Prostate gland (tissue), 2 donors: Measurements from ENCODE around the gene FOXP1. TPM values are rescaled to one million over a fixed set of nuclear protein-coding genes. Genes with fewer than 3 reads are reported as not detected.
A peak's percentile ranks its signal among the peaks of the same experiment; 100 is the strongest.

Experiments
- DNase-seq: peaks from one replicate; pipeline ENCODE4 v3.0.0-alpha.2; 2019; ENCODE audit warnings: low spot score
- H3K27ac ChIP-seq, 2 donors: fragments of 200-600 bp; sonication (generic); 2 replicates each; pipeline ENCODE4 v1.5.1; 2017 to 2019
- H3K27me3 ChIP-seq: fragments of 200-600 bp; sonication (generic); replicated peaks from 2 replicates; pipeline ENCODE4 v1.5.1; 2019; ENCODE audit not compliant: insufficient read depth
- H3K36me3 ChIP-seq, 2 donors: fragments of 200-600 bp; sonication (generic); 1 replicate in 1 of 2; 2 replicates in 1 of 2; pipeline versions ENCODE4 v1.5.1 to v1.8.1; 2017 to 2019
- H3K4me1 ChIP-seq: fragments of 200-600 bp; sonication (generic); replicated peaks from 2 replicates; pipeline ENCODE4 v1.5.1; 2019
- H3K4me3 ChIP-seq, 2 donors: fragments of 200-600 bp; sonication (generic); 2 replicates each; pipeline ENCODE4 v1.5.1; 2017 to 2019
- H3K9me3 ChIP-seq: fragments of 200-600 bp; sonication (generic); 2 replicates; pipeline ENCODE4 v1.5.1; 2017
- POLR2A ChIP-seq: fragments of 450-650 bp; IDR thresholded peaks from one replicate; pipeline ENCODE4 v1.6.1; 2016; ENCODE audit warnings: antibody characterized with exemption, mild to moderate bottlenecking
- POLR2AphosphoS5 ChIP-seq: sonication (generic); formaldehyde crosslinking; IDR thresholded peaks from one replicate; pipeline ENCODE4 v1.6.1; 2017; ENCODE audit warnings: antibody characterized with exemption
- WGBS: methylation state at CpG from one replicate; pipeline ENCODE4 v1.1.5; 2018; 5-methylcytosine and 5-hydroxymethylcytosine counted together
- intact Hi-C: fragments of 100-400 bp; cut with DNase I; formaldehyde crosslinking; loops from one replicate; pipeline ENCODE4 v1.14.2; 2022
- total RNA-seq, 2 donors: library from RNA; depleted of rRNA; stranded (reverse); fragments of >200 nt; gene quantifications; one replicate each; pipeline ENCODE4 v1.1.0, GENCODE V29; 2016
- TF ChIP-seq, protein P1 (sequence below), 4 experiments: fragments of 200-600 bp in 2 of 4; fragments of 450-650 bp in 2 of 4; sonication (generic) in 2 of 4; IDR thresholded peaks; 1 replicate in 3 of 4; 2 replicates in 1 of 4; pipeline ENCODE4 v1.5.1; 2016 to 2019; ENCODE audit warnings: antibody characterized with exemption in 4 of 4, mild to moderate bottlenecking in 2 of 4, moderate library complexity in 2 of 4

FOXP1 gene
- total RNA-seq, 2 donors from 2014 or later: 133 to 156 TPM

DNA sequence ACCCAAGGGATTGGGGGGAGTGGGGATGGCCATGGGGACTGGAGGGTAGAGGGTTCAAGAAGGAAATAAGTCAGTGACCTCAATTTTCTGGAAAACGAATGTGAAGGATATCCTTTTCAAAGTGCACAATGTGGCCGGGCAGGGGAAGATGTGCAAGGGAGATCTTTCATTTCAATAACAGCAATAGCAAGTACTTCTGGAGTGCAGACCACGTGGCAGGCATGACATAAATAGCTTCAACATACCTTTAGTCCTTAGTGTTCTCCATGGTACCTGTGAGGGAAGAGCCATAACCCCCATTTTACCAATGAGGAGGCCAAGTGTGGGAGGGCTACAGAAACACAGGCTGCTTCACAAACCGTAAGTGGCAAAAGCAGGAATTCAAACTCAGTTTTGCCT, 138.7 kb downstream of the FOXP1 start:
- no peaks in the 10 kb centered on the region for H3K9me3 ChIP-seq
- 39% methylated on average over 4 of the region's 4 CpGs for WGBS
- no peak for DNase-seq
- H3K27ac ChIP-seq: peak overlapping the region; percentile 14 to 59
- no peak for TF ChIP-seq POLR2A
- TF ChIP-seq, protein P1, sequence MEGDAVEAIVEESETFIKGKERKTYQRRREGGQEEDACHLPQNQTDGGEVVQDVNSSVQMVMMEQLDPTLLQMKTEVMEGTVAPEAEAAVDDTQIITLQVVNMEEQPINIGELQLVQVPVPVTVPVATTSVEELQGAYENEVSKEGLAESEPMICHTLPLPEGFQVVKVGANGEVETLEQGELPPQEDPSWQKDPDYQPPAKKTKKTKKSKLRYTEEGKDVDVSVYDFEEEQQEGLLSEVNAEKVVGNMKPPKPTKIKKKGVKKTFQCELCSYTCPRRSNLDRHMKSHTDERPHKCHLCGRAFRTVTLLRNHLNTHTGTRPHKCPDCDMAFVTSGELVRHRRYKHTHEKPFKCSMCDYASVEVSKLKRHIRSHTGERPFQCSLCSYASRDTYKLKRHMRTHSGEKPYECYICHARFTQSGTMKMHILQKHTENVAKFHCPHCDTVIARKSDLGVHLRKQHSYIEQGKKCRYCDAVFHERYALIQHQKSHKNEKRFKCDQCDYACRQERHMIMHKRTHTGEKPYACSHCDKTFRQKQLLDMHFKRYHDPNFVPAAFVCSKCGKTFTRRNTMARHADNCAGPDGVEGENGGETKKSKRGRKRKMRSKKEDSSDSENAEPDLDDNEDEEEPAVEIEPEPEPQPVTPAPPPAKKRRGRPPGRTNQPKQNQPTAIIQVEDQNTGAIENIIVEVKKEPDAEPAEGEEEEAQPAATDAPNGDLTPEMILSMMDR (IDR thresholded peaks at IDR 0.05): no peak
- TF ChIP-seq POLR2AphosphoS5: no peak
- H3K27me3 ChIP-seq: no peaks in the 10 kb centered on the region
- H3K36me3 ChIP-seq: no peaks in the 10 kb centered on the region
- no peak overlapping the region for H3K4me3 ChIP-seq
- intact Hi-C loops: no loop called here
- H3K4me1 ChIP-seq: peaks cover 13% of the 10 kb centered on the region

DNA sequence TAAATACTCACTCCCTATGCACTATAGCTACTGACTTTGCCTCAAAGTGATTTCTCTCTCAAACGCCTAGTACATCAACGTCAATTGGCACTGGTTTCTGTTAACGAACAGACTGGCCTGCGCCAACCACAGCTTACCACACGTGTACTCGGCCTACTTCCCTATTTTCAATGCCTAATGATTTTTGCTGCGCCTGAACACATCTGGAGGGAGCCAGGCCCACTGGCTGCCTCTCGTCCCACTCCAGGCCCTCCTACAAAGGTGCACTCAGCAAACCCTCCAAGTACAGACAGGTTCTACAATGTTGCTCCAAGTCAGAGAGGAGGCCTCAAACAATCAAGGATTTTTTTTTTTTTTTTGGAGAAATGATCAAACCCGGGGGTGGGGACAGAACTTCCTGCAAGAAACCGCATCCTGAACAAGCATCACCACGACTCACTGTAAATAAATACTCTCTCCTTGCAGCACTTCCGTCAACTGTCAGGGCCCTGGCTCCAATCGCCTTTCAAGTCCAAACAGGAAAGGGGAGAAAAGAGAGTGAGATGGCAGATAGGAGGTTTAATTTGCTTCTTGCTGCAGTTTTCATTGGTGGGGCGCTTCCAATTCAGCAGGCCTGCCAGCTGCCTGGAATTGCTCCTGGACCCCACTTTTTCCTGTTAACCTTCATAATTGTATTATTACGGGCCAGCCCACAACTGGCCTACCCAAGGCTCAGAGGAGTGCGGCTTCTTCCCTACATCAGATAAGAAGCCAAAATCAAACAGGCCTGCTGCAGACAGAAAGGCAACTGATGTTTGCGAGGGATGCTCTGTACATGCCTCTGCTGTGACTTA, 139.3 kb downstream of the FOXP1 start:
- peak; percentile 87 for TF ChIP-seq POLR2AphosphoS5
- TF ChIP-seq, protein P1 (IDR thresholded peaks at IDR 0.05): no peak
- TF ChIP-seq POLR2A: no peak
- Histone ChIP-seq H3K4me1 (peaks cover 13% of the 10 kb centered on the region), H3K9me3 (no peaks in the 10 kb centered on the region), H3K27me3 (no peaks in the 10 kb centered on the region), H3K27ac (peak overlapping the region; percentile 59 to 69), H3K4me3 (no peak overlapping the region), H3K36me3 (no peaks in the 10 kb centered on the region)
- intact Hi-C loops: no loop called here
- peak; percentile 86 for DNase-seq
- 30% methylated on average over 17 of the region's 17 CpGs for WGBS

DNA sequence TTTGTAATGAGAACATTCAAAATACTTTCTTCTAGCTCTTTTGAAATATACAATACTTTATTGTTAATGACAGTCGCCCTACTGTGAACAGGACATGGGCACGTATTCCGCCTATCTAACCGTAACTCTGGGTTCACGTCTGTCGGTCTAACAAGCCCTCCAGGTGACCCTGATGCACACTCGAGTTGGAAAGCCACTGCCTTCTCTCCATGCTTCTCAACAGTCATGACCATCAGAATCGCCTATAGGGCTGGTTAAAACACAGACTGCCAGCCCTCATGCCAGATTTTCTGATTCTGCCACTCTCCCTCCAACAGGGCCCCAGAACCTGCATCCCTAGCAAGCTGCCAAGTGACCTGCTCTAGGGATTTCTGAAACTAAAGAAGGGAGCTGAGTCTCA, 140.2 kb downstream of the FOXP1 start:
- H3K4me3 ChIP-seq: no peak overlapping the region
- no peaks in the 10 kb centered on the region for H3K27me3 ChIP-seq
- WGBS: 82% methylated on average over 8 of the region's 8 CpGs
- intact Hi-C loops: no loop called here
- DNase-seq: no peak
- peak overlapping the region; percentile 59 to 69 for H3K27ac ChIP-seq
- TF ChIP-seq POLR2AphosphoS5 (no peak), POLR2A (no peak)
- TF ChIP-seq, protein P1 (IDR thresholded peaks at IDR 0.05): no peak
- H3K4me1 ChIP-seq: peaks cover 13% of the 10 kb centered on the region
- no peaks in the 10 kb centered on the region for H3K36me3 ChIP-seq
- no peaks in the 10 kb centered on the region for H3K9me3 ChIP-seq

DNA sequence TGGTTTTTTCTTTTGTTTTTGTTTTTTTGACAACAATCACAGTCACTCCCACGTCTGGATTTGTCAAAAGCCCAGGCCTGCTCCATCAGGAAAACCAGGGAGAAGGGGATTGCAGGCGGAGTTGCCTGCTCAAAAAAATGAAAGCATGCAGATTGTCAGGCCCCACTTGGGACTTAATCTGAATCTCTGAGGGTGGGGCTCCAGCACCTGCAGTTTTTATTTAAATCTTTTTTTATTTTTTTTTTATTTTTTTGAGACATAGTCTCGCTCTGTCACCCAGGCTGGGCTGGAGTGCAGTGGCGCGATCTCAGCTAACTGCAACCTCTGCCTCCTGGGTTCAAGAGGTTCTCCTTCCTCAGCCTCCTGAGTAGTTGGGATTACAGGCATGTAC, 140.9 kb downstream of the FOXP1 start:
- Histone ChIP-seq H3K27ac (peak overlapping the region; percentile 59 to 69), H3K4me1 (peaks cover 13% of the 10 kb centered on the region)

More for the DNA sequence above, 140.9 kb downstream of the FOXP1 start:
- WGBS: 87% methylated on average over 5 of the region's 5 CpGs
- intact Hi-C loops: no loop called here
- Histone ChIP-seq H3K4me3 (no peak overlapping the region), H3K9me3 (no peaks in the 10 kb centered on the region), H3K27me3 (no peaks in the 10 kb centered on the region), H3K36me3 (no peaks in the 10 kb centered on the region)
- TF ChIP-seq, protein P1 (IDR thresholded peaks at IDR 0.05): no peak
- TF ChIP-seq POLR2A (no peak), POLR2AphosphoS5 (no peak)
- no peak for DNase-seq
